ENCODE measurements around the gene TENM4. TPM values are rescaled to one million over a fixed set of nuclear protein-coding genes. Genes with fewer than 3 reads are reported as not detected.

Gene TENM4
- total RNA-seq, 4 donors from 2014 or later, result 1.1 to 2.7 (median 2.0) TPM

DNA sequence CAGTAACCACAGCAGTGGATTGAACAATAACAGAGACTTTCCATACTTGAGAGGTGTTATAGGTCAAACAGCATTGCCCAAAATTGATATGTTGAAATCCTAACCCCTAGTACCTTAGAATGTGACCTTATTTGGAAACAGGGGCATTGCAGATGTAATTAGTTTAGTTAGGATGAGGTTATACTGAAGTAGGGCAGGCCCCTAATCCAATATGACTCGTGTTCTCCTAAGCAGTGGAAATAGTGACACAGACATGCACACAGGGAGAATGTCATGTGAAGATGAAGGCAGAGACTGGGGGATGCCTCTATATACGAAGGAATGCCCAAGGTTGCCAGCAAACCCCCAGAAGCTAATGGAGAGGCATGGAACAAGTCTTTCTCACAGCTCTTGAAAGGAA lies 270.5 kb downstream of the TENM4 start:
- Histone ChIP-seq H3K9me3 (no peaks in the 10 kb centered on the region), H3K4me1 (no peaks in the 10 kb centered on the region), H3K36me3 (no peaks in the 10 kb centered on the region), H3K27me3 (no peaks in the 10 kb centered on the region), H3K4me3 (no peak overlapping the region), H3K27ac (no peak overlapping the region)
- TF ChIP-seq, protein P1, sequence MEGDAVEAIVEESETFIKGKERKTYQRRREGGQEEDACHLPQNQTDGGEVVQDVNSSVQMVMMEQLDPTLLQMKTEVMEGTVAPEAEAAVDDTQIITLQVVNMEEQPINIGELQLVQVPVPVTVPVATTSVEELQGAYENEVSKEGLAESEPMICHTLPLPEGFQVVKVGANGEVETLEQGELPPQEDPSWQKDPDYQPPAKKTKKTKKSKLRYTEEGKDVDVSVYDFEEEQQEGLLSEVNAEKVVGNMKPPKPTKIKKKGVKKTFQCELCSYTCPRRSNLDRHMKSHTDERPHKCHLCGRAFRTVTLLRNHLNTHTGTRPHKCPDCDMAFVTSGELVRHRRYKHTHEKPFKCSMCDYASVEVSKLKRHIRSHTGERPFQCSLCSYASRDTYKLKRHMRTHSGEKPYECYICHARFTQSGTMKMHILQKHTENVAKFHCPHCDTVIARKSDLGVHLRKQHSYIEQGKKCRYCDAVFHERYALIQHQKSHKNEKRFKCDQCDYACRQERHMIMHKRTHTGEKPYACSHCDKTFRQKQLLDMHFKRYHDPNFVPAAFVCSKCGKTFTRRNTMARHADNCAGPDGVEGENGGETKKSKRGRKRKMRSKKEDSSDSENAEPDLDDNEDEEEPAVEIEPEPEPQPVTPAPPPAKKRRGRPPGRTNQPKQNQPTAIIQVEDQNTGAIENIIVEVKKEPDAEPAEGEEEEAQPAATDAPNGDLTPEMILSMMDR (IDR thresholded peaks at IDR 0.05), result no peak
- TF ChIP-seq POLR2A (IDR thresholded peaks at IDR 0.05), result no peak
- DNase-seq, result no peak

- TF ChIP-seq, protein P1 (IDR thresholded peaks at IDR 0.05), result no peak
- TF ChIP-seq POLR2A (IDR thresholded peaks at IDR 0.05), result no peak
- Histone ChIP-seq H3K27ac (no peak overlapping the region), H3K4me1 (no peaks in the 10 kb centered on the region), H3K27me3 (no peaks in the 10 kb centered on the region), H3K36me3 (no peaks in the 10 kb centered on the region), H3K4me3 (no peak overlapping the region), H3K9me3 (no peaks in the 10 kb centered on the region)
- no peak for DNase-seq
Measured at GRCh38 chr11:79168530-79169110, 272.2 kb downstream of the TENM4 start.

- DNase-seq, result no peak
- no peak overlapping the region for H3K27ac ChIP-seq
- no peaks in the 10 kb centered on the region for H3K9me3 ChIP-seq
- no peak overlapping the region for H3K4me3 ChIP-seq
- H3K27me3 ChIP-seq, result no peaks in the 10 kb centered on the region
- no peak for TF ChIP-seq POLR2A (IDR thresholded peaks at IDR 0.05)
- TF ChIP-seq, protein P1 (IDR thresholded peaks at IDR 0.05), result no peak
- H3K4me1 ChIP-seq, result no peaks in the 10 kb centered on the region
- no peaks in the 10 kb centered on the region for H3K36me3 ChIP-seq
Measured at GRCh38 chr11:79167510-79168188, 273.2 kb downstream of the TENM4 start.

GRCh38 chr11:79165908-79166307 lies 274.9 kb downstream of the TENM4 start:
- Histone ChIP-seq H3K4me1 (no peaks in the 10 kb centered on the region), H3K9me3 (no peaks in the 10 kb centered on the region), H3K27ac (no peak overlapping the region), H3K4me3 (no peak overlapping the region), H3K27me3 (no peaks in the 10 kb centered on the region), H3K36me3 (no peaks in the 10 kb centered on the region)
- TF ChIP-seq POLR2A (IDR thresholded peaks at IDR 0.05), result no peak
- TF ChIP-seq, protein P1 (IDR thresholded peaks at IDR 0.05), result no peak
- DNase-seq, result no peak

- no peaks in the 10 kb centered on the region for H3K9me3 ChIP-seq
- H3K27me3 ChIP-seq, result no peaks in the 10 kb centered on the region
- H3K27ac ChIP-seq, result no peak overlapping the region
- TF ChIP-seq, protein P1 (IDR thresholded peaks at IDR 0.05), result peak in 1 of 6 experiments; percentile 32
- TF ChIP-seq POLR2A (IDR thresholded peaks at IDR 0.05), result no peak
- DNase-seq, result no peak
- no peaks in the 10 kb centered on the region for H3K4me1 ChIP-seq
- H3K4me3 ChIP-seq, result no peak overlapping the region
- H3K36me3 ChIP-seq, result no peaks in the 10 kb centered on the region
Measured at GRCh38 chr11:79160791-79161403, 279.9 kb downstream of the TENM4 start.

Measured in Peyer's patch (tissue), 4 donors.